Prostate gland (tissue), 2 donors: Measurements from ENCODE around the gene UGCG.

Experiments
- POLR2AphosphoS5 ChIP-seq: sonication (generic); formaldehyde crosslinking; IDR thresholded peaks from one replicate; pipeline ENCODE4 v1.6.1; 2017; ENCODE audit warnings: antibody characterized with exemption
- TF ChIP-seq, protein P1 (sequence below), 4 experiments: fragments of 200-600 bp in 2 of 4; fragments of 450-650 bp in 2 of 4; sonication (generic) in 2 of 4; IDR thresholded peaks; 1 replicate in 3 of 4; 2 replicates in 1 of 4; pipeline ENCODE4 v1.5.1; 2016 to 2019; ENCODE audit warnings: antibody characterized with exemption in 4 of 4, mild to moderate bottlenecking in 2 of 4, moderate library complexity in 2 of 4

DNA sequence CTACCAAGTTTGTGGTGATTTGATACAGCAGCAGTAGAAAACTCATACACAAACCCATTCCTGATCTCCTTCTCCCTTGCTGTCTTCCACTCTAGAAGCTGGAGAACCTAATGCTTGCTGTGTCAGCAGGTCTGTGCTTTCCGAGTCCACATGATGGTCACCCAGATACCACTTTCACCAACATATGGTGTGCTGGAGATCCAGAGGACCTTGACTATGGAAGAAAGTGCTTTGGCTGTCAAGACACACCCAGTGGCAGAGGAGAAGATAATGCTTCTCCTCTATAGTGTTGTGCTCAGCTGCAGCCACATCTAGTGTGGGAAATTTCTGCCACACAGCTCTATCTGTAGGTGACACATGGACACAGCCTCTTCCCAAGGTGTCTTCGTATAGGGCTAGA, 67.4 kb downstream of the UGCG start:
- TF ChIP-seq, protein P1, sequence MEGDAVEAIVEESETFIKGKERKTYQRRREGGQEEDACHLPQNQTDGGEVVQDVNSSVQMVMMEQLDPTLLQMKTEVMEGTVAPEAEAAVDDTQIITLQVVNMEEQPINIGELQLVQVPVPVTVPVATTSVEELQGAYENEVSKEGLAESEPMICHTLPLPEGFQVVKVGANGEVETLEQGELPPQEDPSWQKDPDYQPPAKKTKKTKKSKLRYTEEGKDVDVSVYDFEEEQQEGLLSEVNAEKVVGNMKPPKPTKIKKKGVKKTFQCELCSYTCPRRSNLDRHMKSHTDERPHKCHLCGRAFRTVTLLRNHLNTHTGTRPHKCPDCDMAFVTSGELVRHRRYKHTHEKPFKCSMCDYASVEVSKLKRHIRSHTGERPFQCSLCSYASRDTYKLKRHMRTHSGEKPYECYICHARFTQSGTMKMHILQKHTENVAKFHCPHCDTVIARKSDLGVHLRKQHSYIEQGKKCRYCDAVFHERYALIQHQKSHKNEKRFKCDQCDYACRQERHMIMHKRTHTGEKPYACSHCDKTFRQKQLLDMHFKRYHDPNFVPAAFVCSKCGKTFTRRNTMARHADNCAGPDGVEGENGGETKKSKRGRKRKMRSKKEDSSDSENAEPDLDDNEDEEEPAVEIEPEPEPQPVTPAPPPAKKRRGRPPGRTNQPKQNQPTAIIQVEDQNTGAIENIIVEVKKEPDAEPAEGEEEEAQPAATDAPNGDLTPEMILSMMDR (IDR thresholded peaks at IDR 0.05) = no peak
- TF ChIP-seq POLR2AphosphoS5 = no peak
